PC-3 (cell line): Measurements from ENCODE around the gene ZNF423.

Source experiments
- EZH2 ChIP-seq: fragments of 300-600 bp; sonication (generic); IDR thresholded peaks from one replicate; pipeline ENCODE4 v1.6.1; 2017; ENCODE audit warnings: antibody characterized with exemption, mild to moderate bottlenecking, low read length; ENCODE audit not compliant: unreplicated experiment
- TF ChIP-seq, protein P1 (sequence below): fragments of 300-600 bp; sonication (generic); conservative IDR thresholded peaks from 2 replicates; pipeline ENCODE4 v1.5.1; 2017; ENCODE audit warnings: antibody characterized with exemption, low read depth, mild to moderate bottlenecking, low read length

DNA sequence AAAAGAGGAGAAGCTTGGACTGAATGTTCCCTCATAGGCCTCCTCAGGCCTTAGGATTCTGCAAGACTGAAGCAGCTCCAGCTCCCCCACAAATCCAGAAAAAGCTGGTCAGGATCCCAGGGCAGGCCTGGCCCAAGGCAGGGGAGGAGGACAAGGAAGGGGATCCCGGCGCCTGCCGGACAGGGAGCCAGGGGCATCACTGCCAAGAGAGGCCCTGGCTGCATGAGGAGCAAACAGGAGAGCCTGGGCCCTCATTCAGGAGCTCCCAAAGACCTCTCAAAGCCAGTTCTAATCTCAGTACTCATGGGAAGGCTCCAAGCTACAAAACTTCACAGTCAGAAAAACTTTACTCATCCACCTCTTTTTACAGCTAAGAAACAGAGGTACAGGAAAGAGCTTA is 67.3 kb downstream of the ZNF423 start:
- TF ChIP-seq, protein P1, sequence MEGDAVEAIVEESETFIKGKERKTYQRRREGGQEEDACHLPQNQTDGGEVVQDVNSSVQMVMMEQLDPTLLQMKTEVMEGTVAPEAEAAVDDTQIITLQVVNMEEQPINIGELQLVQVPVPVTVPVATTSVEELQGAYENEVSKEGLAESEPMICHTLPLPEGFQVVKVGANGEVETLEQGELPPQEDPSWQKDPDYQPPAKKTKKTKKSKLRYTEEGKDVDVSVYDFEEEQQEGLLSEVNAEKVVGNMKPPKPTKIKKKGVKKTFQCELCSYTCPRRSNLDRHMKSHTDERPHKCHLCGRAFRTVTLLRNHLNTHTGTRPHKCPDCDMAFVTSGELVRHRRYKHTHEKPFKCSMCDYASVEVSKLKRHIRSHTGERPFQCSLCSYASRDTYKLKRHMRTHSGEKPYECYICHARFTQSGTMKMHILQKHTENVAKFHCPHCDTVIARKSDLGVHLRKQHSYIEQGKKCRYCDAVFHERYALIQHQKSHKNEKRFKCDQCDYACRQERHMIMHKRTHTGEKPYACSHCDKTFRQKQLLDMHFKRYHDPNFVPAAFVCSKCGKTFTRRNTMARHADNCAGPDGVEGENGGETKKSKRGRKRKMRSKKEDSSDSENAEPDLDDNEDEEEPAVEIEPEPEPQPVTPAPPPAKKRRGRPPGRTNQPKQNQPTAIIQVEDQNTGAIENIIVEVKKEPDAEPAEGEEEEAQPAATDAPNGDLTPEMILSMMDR: no peak
- TF ChIP-seq EZH2: no peak
